Measurements from ENCODE around the gene FIGNL2. TPM values are rescaled to one million over a fixed set of nuclear protein-coding genes. Genes with fewer than 3 reads are reported as not detected.

FIGNL2 gene
- total and polyA plus RNA-seq, 2 of the 4 experiments (the other 2 are of a cell fraction) = under 0.01 to 0.12 TPM

DNA sequence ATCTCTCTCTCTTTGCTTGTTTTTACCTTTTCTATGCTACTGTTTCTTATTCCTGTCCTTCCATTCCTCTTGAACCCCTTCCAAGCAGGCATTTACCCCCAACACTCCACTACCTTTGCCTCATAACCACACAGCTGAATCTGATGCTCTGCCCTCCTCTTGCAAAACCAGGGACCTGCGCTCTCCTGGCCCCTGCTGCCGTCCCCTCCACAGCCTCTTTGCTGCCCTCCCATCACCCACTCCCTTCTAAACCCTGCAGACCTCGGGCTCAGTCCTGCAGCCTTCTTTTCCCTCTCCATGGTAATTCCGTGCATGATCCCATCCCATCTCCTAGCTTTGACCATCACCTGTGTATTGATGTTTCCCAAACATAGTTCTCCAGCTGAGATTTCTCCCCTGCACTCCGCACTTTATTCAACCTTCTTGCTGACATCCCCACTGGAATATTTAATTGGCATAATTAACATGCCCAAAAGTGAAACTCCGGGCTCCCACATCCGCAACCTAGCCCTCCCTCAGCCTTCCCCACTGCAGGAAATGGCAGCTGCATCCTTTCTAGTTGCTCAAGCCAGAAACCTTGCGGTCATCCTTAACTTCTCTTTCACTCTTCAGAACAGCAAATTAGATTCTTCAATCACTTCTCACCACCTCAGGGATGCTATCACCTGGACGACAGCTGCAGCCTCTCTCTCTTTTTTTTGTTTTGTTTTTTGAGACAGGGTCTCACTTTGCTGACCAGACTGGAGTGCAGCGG lies 16.0 kb downstream of the FIGNL2 start:
- DNase-seq (no peak), ATAC-seq (ENCODE audit: low read depth) (no peak)
- Histone ChIP-seq H3K9me1 (ENCODE audit: insufficient read depth, low read length) (0 out of 2 replicates have a peak, but pooled peaks cover 4% of the 10 kb centered on the region), H2AFZ (replicated peaks; ENCODE audit: low read length, poor library complexity) (no peak overlapping the region), H3K27ac (ENCODE audit: insufficient read depth, low read length) (no peak overlapping the region), H3K4me3 (ENCODE audit: insufficient read depth, low read depth, low read length) (no peak overlapping the region), H4K5ac (ENCODE audit: low read depth, low read length) (no peak overlapping the region), H3K27me3 (ENCODE audit: control insufficient read depth, insufficient read depth, low read length) (peaks cover 59% of the 10 kb centered on the region), H3K79me1 (ENCODE audit: low read depth in 1 of 2, low read length in 2 of 2) (no peaks in the 10 kb centered on the region), H2AK9ac (replicated peaks; ENCODE audit: low read depth, low read length, poor library complexity) (no peak overlapping the region), H3K23ac (ENCODE audit: low read depth, low read length) (no peak overlapping the region), H4K91ac (ENCODE audit: insufficient read depth, low read depth, low read length) (no peak overlapping the region), H3K18ac (ENCODE audit: low read depth, low read length) (no peak overlapping the region), H3K14ac (replicated peaks; ENCODE audit: low read depth, low read length) (no peak overlapping the region), H3K36me3 (ENCODE audit: control insufficient read depth, insufficient read depth, low read length) (no peaks in the 10 kb centered on the region), H3K4me2 (ENCODE audit: low read depth, low read length) (peak overlapping the region; percentile 49; the same call in 1 of the 2 replicates), H3K9me3 (ENCODE audit: control insufficient read depth, insufficient read depth, low read length) (no peaks in the 10 kb centered on the region), H2AK5ac (ENCODE audit: low read depth, low read length) (no peak overlapping the region), H3K56ac (ENCODE audit: extremely low read depth, insufficient read depth, low read length) (no peak overlapping the region), H4K8ac (ENCODE audit: low read depth in 2 of 2, low read length in 2 of 2) (no peak overlapping the region), H2BK5ac (ENCODE audit: low read depth, low read length, poor library complexity, severe bottlenecking) (no peak overlapping the region), H2BK120ac (ENCODE audit: low read depth, low read length) (no peak overlapping the region), H2BK20ac (ENCODE audit: low read depth, low read length) (no peak overlapping the region), H4K20me1 (ENCODE audit: insufficient read depth, low read length) (no peaks in the 10 kb centered on the region), H2BK15ac (ENCODE audit: low read depth, low read length) (no peak overlapping the region), H3K4ac (ENCODE audit: low read depth, low read length) (no peak overlapping the region), H3K4me1 (ENCODE audit: control insufficient read depth, insufficient read depth, low read length) (no peaks in the 10 kb centered on the region), H3K9ac (ENCODE audit: low read depth, low read length) (no peak overlapping the region)
- 66% methylated on average over 5 of the region's 10 CpGs; no CpG with 5 or more reads in 1 of the 2 experiments for WGBS, 2 experiments (ENCODE audit: extremely low coverage in 2 of 2, insufficient read length in 1 of 2)
- no TSS peak for BruUV-seq (replicated peaks)
- in situ Hi-C loops (cut with MboI; ENCODE audit: low sequenced_read_pairs) (no loop called here), dilution Hi-C loops (cut with HindIII; ENCODE audit: low sequenced_read_pairs, unreplicated experiment) (no loop called here), intact Hi-C loops (cut with micrococcal nuclease) (no loop called here)
- CTCF ChIA-PET = interaction anchor here (2.3 kb wide), 1 partner anchor 8 kb away, joined by 6 read pairs; no protein-coding TSS in a partner anchor
- TF ChIP-seq FOS (IDR thresholded peaks at IDR 0.05; ENCODE audit: low read depth, low read length) (no peak), CEBPB (IDR thresholded peaks at IDR 0.05; ENCODE audit: low read depth, low read length) (no peak), MAZ (IDR thresholded peaks at IDR 0.05; ENCODE audit: borderline replicate concordance, low read depth, low read length) (no peak), MXI1 (IDR thresholded peaks at IDR 0.05; ENCODE audit: borderline replicate concordance, low read depth, low read length) (no peak), MAFK (IDR thresholded peaks at IDR 0.05; ENCODE audit: low read depth, low read length) (no peak), POLR2A (IDR thresholded peaks at IDR 0.05; ENCODE audit: low read depth, low read length) (no peak), BHLHE40 (IDR thresholded peaks at IDR 0.05; ENCODE audit: low read depth, low read length) (no peak), NFE2L2 (IDR thresholded peaks at IDR 0.05; ENCODE audit: low read depth, low read length) (no peak), RAD21 (IDR thresholded peaks at IDR 0.05; ENCODE audit: low read length) (no peak), RFX5 (IDR thresholded peaks at IDR 0.05; ENCODE audit: low read depth, low read length) (no peak), CTCF (conservative IDR thresholded peaks at IDR 0.05; ENCODE audit: low read depth, low read length) (no peak), CHD1 (IDR thresholded peaks at IDR 0.05; ENCODE audit: low read depth, low read length) (no peak)
- POLR2A ChIA-PET (ENCODE audit: unreplicated experiment) = no interaction called here

All from IMR-90 (cell line).